Esophagus squamous epithelium (tissue), 4 donors: Measurements from ENCODE around the gene DLGAP1.

Source experiments
- POLR2A ChIP-seq, 4 donors: fragments of 450-650 bp; IDR thresholded peaks; one replicate each; pipeline ENCODE4 v1.6.1; 2017; ENCODE audit warnings: antibody characterized with exemption in 4 of 4, mild to moderate bottlenecking in 4 of 4, moderate library complexity in 3 of 4
- TF ChIP-seq, protein P1 (sequence below), 6 experiments: fragments of 450-650 bp in 4 of 6; fragments of 200-600 bp in 2 of 6; sonication (generic) in 2 of 6; IDR thresholded peaks; one replicate each; pipeline ENCODE4 v1.5.1; 2016 to 2019; ENCODE audit warnings: antibody characterized with exemption in 6 of 6, mild to moderate bottlenecking in 4 of 6, moderate library complexity in 4 of 6

DNA sequence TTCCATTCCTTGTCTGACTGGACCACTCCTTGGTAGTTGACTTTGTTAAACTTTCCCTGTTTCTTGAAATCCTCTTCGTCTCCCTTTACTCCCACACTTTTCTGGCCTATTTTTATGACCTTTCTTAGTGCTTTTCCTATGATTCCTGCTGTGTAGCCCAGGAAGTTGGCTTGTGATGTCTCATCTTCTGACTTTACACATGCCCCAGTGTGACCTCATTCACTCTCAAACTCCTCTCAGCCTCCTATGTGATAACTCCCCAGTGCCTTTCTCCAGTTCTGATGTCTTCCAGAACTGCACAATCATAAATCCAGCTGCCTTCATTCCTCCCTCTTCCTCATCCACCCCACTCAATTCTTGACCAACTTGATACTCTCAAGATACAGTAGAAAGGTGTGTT lies 597.6 kb downstream of the DLGAP1 start:
- TF ChIP-seq, protein P1, sequence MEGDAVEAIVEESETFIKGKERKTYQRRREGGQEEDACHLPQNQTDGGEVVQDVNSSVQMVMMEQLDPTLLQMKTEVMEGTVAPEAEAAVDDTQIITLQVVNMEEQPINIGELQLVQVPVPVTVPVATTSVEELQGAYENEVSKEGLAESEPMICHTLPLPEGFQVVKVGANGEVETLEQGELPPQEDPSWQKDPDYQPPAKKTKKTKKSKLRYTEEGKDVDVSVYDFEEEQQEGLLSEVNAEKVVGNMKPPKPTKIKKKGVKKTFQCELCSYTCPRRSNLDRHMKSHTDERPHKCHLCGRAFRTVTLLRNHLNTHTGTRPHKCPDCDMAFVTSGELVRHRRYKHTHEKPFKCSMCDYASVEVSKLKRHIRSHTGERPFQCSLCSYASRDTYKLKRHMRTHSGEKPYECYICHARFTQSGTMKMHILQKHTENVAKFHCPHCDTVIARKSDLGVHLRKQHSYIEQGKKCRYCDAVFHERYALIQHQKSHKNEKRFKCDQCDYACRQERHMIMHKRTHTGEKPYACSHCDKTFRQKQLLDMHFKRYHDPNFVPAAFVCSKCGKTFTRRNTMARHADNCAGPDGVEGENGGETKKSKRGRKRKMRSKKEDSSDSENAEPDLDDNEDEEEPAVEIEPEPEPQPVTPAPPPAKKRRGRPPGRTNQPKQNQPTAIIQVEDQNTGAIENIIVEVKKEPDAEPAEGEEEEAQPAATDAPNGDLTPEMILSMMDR (IDR thresholded peaks at IDR 0.05) = no peak
- TF ChIP-seq POLR2A (IDR thresholded peaks at IDR 0.05) = no peak
